K562 (cell line): ENCODE measurements around the gene IGSF9. TPM values are rescaled to one million over a fixed set of nuclear protein-coding genes. Genes with fewer than 3 reads are reported as not detected.
A peak's percentile ranks its signal among the peaks of the same experiment; 100 is the strongest.

Experiments
- ATF3 ChIP-seq, 2 experiments: fragments of 450-650 bp in 1 of 2; sonication (generic) in 1 of 2; formaldehyde crosslinking in 1 of 2; IDR thresholded peaks in 1 of 2; conservative IDR thresholded peaks in 1 of 2; 2 replicates each; pipeline versions ENCODE4 v1.6.1 to v1.8.1; 2016 to 2023; ENCODE audit warnings: mild to moderate bottlenecking in 2 of 2, moderate library complexity in 2 of 2, inconsistent platforms in 1 of 2, missing genetic modification reagents in 1 of 2
- C11orf30 ChIP-seq: fragments of 450-650 bp; IDR thresholded peaks from 2 replicates; pipeline ENCODE4 v1.6.1; 2016; ENCODE audit warnings: low read depth, mild to moderate bottlenecking
- MAFF ChIP-seq: IDR thresholded peaks from 2 replicates; pipeline ENCODE4 v1.6.1; 2012; ENCODE audit warnings: low read length, improper control_type of control experiment
- NCOA2 ChIP-seq, 2 experiments: fragments of 450-650 bp; IDR thresholded peaks; 2 replicates each; pipeline ENCODE4 v1.6.1; 2018; ENCODE audit warnings: mild to moderate bottlenecking in 2 of 2, moderate library complexity in 1 of 2; ENCODE audit not compliant: partially characterized antibody in 2 of 2
- NCOR1 ChIP-seq: fragments of 450-650 bp; IDR thresholded peaks from 2 replicates; pipeline ENCODE4 v1.6.1; 2016; ENCODE audit warnings: mild to moderate bottlenecking, moderate library complexity
- NFE2 ChIP-seq: IDR thresholded peaks from 2 replicates; pipeline ENCODE4 v1.6.1; 2014; ENCODE audit warnings: antibody characterized with exemption, low read depth
- SMAD3 ChIP-seq: fragments of 450-650 bp; formaldehyde crosslinking; conservative IDR thresholded peaks from 2 replicates; pipeline ENCODE4 v1.4.0; 2020; ENCODE audit warnings: mild to moderate bottlenecking
- SNAPC5 ChIP-seq: fragments of 250-450 bp; sonication (Bioruptor Pico); IDR thresholded peaks from 2 replicates; pipeline ENCODE4 v1.8.0; 2021; ENCODE audit warnings: moderate library complexity, mild to moderate bottlenecking, inconsistent platforms
- SUPT5H ChIP-seq: fragments of 450-650 bp; IDR thresholded peaks from 2 replicates; pipeline ENCODE4 v1.6.1; 2016
- USF2 ChIP-seq: sonication (generic); formaldehyde crosslinking; IDR thresholded peaks from 2 replicates; pipeline ENCODE4 v1.5.0; 2020; ENCODE audit warnings: missing genetic modification reagents
- ZNF212 ChIP-seq: fragments of 450-650 bp; formaldehyde crosslinking; IDR thresholded peaks from 2 replicates; pipeline ENCODE4 v1.4.0; 2020; ENCODE audit warnings: mild to moderate bottlenecking
- ZNF511 ChIP-seq: sonication (generic); formaldehyde crosslinking; IDR thresholded peaks from 2 replicates; pipeline ENCODE4 v1.8.0; 2022; ENCODE audit warnings: mild to moderate bottlenecking, missing genetic modification reagents
- polyA plus RNA-seq, 8 experiments: library from polyadenylated mRNA; depleted of rRNA in 4 of 8; stranded (reverse) in 5 of 8; unstranded in 3 of 8; fragments of >200 nt; fragmentation: Nextera tagmentation in 2 of 8; fragmentation: Illumina TruSeq in 1 of 8; extraction: Ambion mirVana in 2 of 8; extraction: Trizol in 1 of 8; gene quantifications; 2 replicates each; pipeline versions ENCODE4 v1.2.1 to v1.2.3, GENCODE V29; 2011 to 2014; ENCODE audit warnings: inconsistent platforms in 1 of 8, missing spikeins in 1 of 8
- total RNA-seq, 7 experiments: library from RNA; depleted of rRNA in 6 of 7; stranded (reverse); fragments of >200 nt in 6 of 7; fragmentation: Illumina TruSeq in 2 of 7; extraction: Trizol in 2 of 7; gene quantifications; 2 replicates each; pipeline versions ENCODE4 v1.2.1 to v1.2.3, GENCODE V29; 2011 to 2021; ENCODE audit warnings: low replicate concordance in 1 of 7

IGSF9 gene
- total and polyA plus RNA-seq, 9 of the 15 experiments (the other 6 are each of a cell fraction or from before 2014, with no cell fraction given) = 0.03 to 0.29 (median 0.07) TPM; not detected in 1

- no peak for TF ChIP-seq USF2
- TF ChIP-seq NFE2 = peak; percentile 38; the same call in 1 of the 2 replicates
- no peak for TF ChIP-seq SMAD3 (CRISPR knock-in tag)
- TF ChIP-seq ZNF511 = no peak
- peak; percentile 30; the same call in 1 of the 2 replicates for TF ChIP-seq C11orf30
- no peak for TF ChIP-seq NCOA2 (IDR thresholded peaks at IDR 0.05; ENCODE audit: partially characterized antibody in 2 of 2)
- no peak for TF ChIP-seq SNAPC5
- TF ChIP-seq SUPT5H = no peak
- no peak for TF ChIP-seq ATF3 (IDR thresholded peaks at IDR 0.05)
- TF ChIP-seq ATF3 (CRISPR knock-in tag; conservative IDR thresholded peaks at IDR 0.05) = no peak
- no peak for TF ChIP-seq NCOR1
- TF ChIP-seq ZNF212 (CRISPR knock-in tag) = no peak
- TF ChIP-seq MAFF = peak; percentile 40; the same call in 1 of the 2 replicates
Measured at GRCh38 chr1:159949123-159949522, 3.7 kb upstream of the IGSF9 start (continued).
